ENCODE measurements around the gene BAZ1B. TPM values are rescaled to one million over a fixed set of nuclear protein-coding genes. Genes with fewer than 3 reads are reported as not detected.

Gene BAZ1B
- total and polyA plus RNA-seq, 2 of the 4 experiments (the other 2 are of a cell fraction) = 20.2 to 45.0 TPM

DNA sequence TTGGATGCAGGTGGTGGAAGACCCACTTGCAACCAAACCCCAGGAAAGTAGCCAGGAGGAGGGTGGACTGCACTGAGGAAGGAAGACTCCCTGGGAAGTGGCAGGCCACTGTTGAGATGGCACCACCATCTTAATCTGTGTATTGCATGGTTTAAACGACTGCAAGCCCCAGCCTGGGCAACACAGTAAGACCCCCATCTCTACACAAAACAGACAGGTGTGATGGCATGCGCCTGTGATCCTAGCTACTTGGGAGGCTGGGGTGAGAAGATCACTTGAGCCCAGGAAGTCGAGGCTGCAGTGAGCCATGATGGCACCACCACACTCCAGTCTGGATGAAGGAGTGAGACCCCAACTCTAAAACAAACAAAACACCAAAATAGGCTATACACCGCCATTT lies 45.0 kb upstream of the BAZ1B start:
- no TSS peak for BruUV-seq (replicated peaks)

More for the DNA sequence above, 45.0 kb upstream of the BAZ1B start:
- Histone ChIP-seq H3K4me3 (ENCODE audit: insufficient read depth, low read depth, low read length) (no peak overlapping the region), H2AFZ (replicated peaks; ENCODE audit: low read length, poor library complexity) (no peak overlapping the region), H3K9me3 (ENCODE audit: control insufficient read depth, insufficient read depth, low read length) (no peaks in the 10 kb centered on the region), H3K23ac (ENCODE audit: low read depth, low read length) (no peak overlapping the region), H3K56ac (ENCODE audit: extremely low read depth, insufficient read depth, low read length) (no peak overlapping the region), H3K9me1 (ENCODE audit: insufficient read depth, low read length) (peaks cover 13% of the 10 kb centered on the region), H4K5ac (ENCODE audit: low read depth, low read length) (no peak overlapping the region), H4K20me1 (ENCODE audit: insufficient read depth, low read length) (peaks cover 3% of the 10 kb centered on the region; the same call in 1 of the 2 replicates), H2BK15ac (ENCODE audit: low read depth, low read length) (no peak overlapping the region), H3K14ac (replicated peaks; ENCODE audit: low read depth, low read length) (no peak overlapping the region), H2AK5ac (ENCODE audit: low read depth, low read length) (no peak overlapping the region), H3K4ac (ENCODE audit: low read depth, low read length) (no peak overlapping the region), H4K8ac (ENCODE audit: low read depth in 2 of 2, low read length in 2 of 2) (no peak overlapping the region), H3K9ac (ENCODE audit: low read depth, low read length) (no peak overlapping the region), H2BK120ac (ENCODE audit: low read depth, low read length) (no peak overlapping the region), H2BK20ac (ENCODE audit: low read depth, low read length) (no peak overlapping the region; the same call in 1 of the 2 replicates), H3K79me1 (ENCODE audit: low read depth in 1 of 2, low read length in 2 of 2) (peaks cover 0 to 9% of the 10 kb centered on the region in 2 experiments; a peak in 3 of 4 replicates), H2BK5ac (ENCODE audit: low read depth, low read length, poor library complexity, severe bottlenecking) (no peak overlapping the region), H4K91ac (ENCODE audit: insufficient read depth, low read depth, low read length) (no peak overlapping the region), H3K27ac (ENCODE audit: insufficient read depth, low read length) (no peak overlapping the region), H3K4me2 (ENCODE audit: low read depth, low read length) (no peak overlapping the region), H3K27me3 (ENCODE audit: control insufficient read depth, insufficient read depth, low read length) (no peaks in the 10 kb centered on the region), H2AK9ac (replicated peaks; ENCODE audit: low read depth, low read length, poor library complexity) (no peak overlapping the region), H3K36me3 (ENCODE audit: control insufficient read depth, insufficient read depth, low read length) (peaks cover 24% of the 10 kb centered on the region), H3K4me1 (ENCODE audit: control insufficient read depth, insufficient read depth, low read length) (0 out of 2 replicates have a peak, but pooled peaks cover 2% of the 10 kb centered on the region), H3K18ac (ENCODE audit: low read depth, low read length) (no peak overlapping the region)
- WGBS, 2 experiments (ENCODE audit: extremely low coverage in 2 of 2, insufficient read length in 1 of 2) = no CpG with 5 or more reads among the region's 4 CpGs
- ChIA-PET CTCF (no interaction called here), POLR2A (ENCODE audit: unreplicated experiment) (interaction anchor here (0.6 kb wide), 1 partner anchor 23 kb away, joined by 5 read pairs; no protein-coding TSS in a partner anchor)
- intact Hi-C loops (cut with micrococcal nuclease) = no loop called here
- ATAC-seq (ENCODE audit: low read depth) (no peak), DNase-seq (no peak)
- in situ Hi-C loops (cut with MboI; ENCODE audit: low sequenced_read_pairs) = no loop called here
- TF ChIP-seq NFE2L2 (IDR thresholded peaks at IDR 0.05; ENCODE audit: low read depth, low read length) = no peak
- no peak for TF ChIP-seq RFX5 (IDR thresholded peaks at IDR 0.05; ENCODE audit: low read depth, low read length)
- TF ChIP-seq BHLHE40 (IDR thresholded peaks at IDR 0.05; ENCODE audit: low read depth, low read length) = no peak
- TF ChIP-seq MXI1 (IDR thresholded peaks at IDR 0.05; ENCODE audit: borderline replicate concordance, low read depth, low read length) = no peak
- TF ChIP-seq MAFK (IDR thresholded peaks at IDR 0.05; ENCODE audit: low read depth, low read length) = no peak
- no peak for TF ChIP-seq FOS (IDR thresholded peaks at IDR 0.05; ENCODE audit: low read depth, low read length)
- no peak for TF ChIP-seq CTCF (conservative IDR thresholded peaks at IDR 0.05; ENCODE audit: low read depth, low read length)
- no peak for TF ChIP-seq USF2 (IDR thresholded peaks at IDR 0.05; ENCODE audit: low read depth, low read length)
- TF ChIP-seq MAZ (IDR thresholded peaks at IDR 0.05; ENCODE audit: borderline replicate concordance, low read depth, low read length) = no peak
- TF ChIP-seq SMC3 (IDR thresholded peaks at IDR 0.05; ENCODE audit: low read depth, low read length) = no peak
- no peak for TF ChIP-seq RCOR1 (IDR thresholded peaks at IDR 0.05; ENCODE audit: insufficient replicate concordance, low read length)
- TF ChIP-seq CEBPB (IDR thresholded peaks at IDR 0.05; ENCODE audit: low read depth, low read length) = no peak
- TF ChIP-seq CHD1 (IDR thresholded peaks at IDR 0.05; ENCODE audit: low read depth, low read length) = no peak
- TF ChIP-seq, protein P1, sequence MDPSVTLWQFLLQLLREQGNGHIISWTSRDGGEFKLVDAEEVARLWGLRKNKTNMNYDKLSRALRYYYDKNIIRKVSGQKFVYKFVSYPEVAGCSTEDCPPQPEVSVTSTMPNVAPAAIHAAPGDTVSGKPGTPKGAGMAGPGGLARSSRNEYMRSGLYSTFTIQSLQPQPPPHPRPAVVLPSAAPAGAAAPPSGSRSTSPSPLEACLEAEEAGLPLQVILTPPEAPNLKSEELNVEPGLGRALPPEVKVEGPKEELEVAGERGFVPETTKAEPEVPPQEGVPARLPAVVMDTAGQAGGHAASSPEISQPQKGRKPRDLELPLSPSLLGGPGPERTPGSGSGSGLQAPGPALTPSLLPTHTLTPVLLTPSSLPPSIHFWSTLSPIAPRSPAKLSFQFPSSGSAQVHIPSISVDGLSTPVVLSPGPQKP (IDR thresholded peaks at IDR 0.05; ENCODE audit: borderline replicate concordance, low read depth, low read length) = no peak
- no peak for TF ChIP-seq RAD21 (IDR thresholded peaks at IDR 0.05; ENCODE audit: low read length)
- no peak for TF ChIP-seq POLR2A (IDR thresholded peaks at IDR 0.05; ENCODE audit: low read depth, low read length)
- dilution Hi-C loops (cut with HindIII; ENCODE audit: low sequenced_read_pairs, unreplicated experiment) = no loop called here
